Common myeloid progenitor, CD34-positive (primary cell): ENCODE results near the gene SLC8A3.
A peak's percentile ranks its signal among the peaks of the same experiment; 100 is the strongest.

Experiments
- CTCF ChIA-PET: fragments of 350-600 bp; sonication (Branson Sonifier 250); formaldehyde crosslinking; loops from one replicate; lab custom pipeline; 2021; ENCODE audit warnings: antibody characterized with exemption; lab: Charles Lee
- POLR2A ChIA-PET: fragments of 350-600 bp; sonication (Branson Sonifier 250); formaldehyde crosslinking; loops from one replicate; lab custom pipeline; 2021; ENCODE audit warnings: antibody characterized with exemption; lab: Charles Lee
- DNase-seq, 3 donors: peaks; one replicate each; pipeline versions ENCODE4 v3.0.0 to v3.0.0-alpha.2; 2013
- H3K27ac ChIP-seq, 2 experiments: 1 replicate in 1 of 2; 2 replicates in 1 of 2; pipeline ENCODE4 v1.7.0; 2013; ENCODE audit warnings: inconsistent platforms in 2 of 2, low read length in 2 of 2, mild to moderate bottlenecking in 2 of 2, low read depth in 1 of 2, moderate library complexity in 1 of 2; ENCODE audit not compliant: severe bottlenecking in 2 of 2, insufficient read depth in 1 of 2, poor library complexity in 1 of 2
- H3K27me3 ChIP-seq, 5 experiments: replicated peaks in 2 of 5; 1 replicate in 3 of 5; 2 replicates in 2 of 5; pipeline versions ENCODE4 v1.6.1 to v1.7.0; 2013; ENCODE audit warnings: low read length in 4 of 5, mild to moderate bottlenecking in 2 of 5, moderate library complexity in 2 of 5, inconsistent platforms in 1 of 5; ENCODE audit not compliant: insufficient read depth in 5 of 5, control insufficient read depth in 4 of 5
- H3K36me3 ChIP-seq, 4 experiments: 1 replicate in 2 of 4; 2 replicates in 2 of 4; pipeline versions ENCODE4 v1.6.1 to v1.7.0; 2013; ENCODE audit warnings: low read length in 3 of 4, control low read depth in 1 of 4, mild to moderate bottlenecking in 1 of 4; ENCODE audit not compliant: control insufficient read depth in 4 of 4, insufficient read depth in 4 of 4
- H3K4me1 ChIP-seq, 4 experiments: 1 replicate in 3 of 4; 2 replicates in 1 of 4; pipeline versions ENCODE4 v1.6.1 to v1.7.1; 2013; ENCODE audit warnings: low read length in 3 of 4, mild to moderate bottlenecking in 3 of 4, control low read depth in 1 of 4, inconsistent platforms in 1 of 4, moderate library complexity in 1 of 4; ENCODE audit not compliant: control insufficient read depth in 4 of 4, insufficient read depth in 4 of 4; ENCODE audit errors: control extremely low read depth in 1 of 4
- H3K4me3 ChIP-seq, 7 experiments: 1 replicate in 4 of 7; 2 replicates in 3 of 7; pipeline versions ENCODE4 v1.5.1 to v1.7.0; 2013; ENCODE audit warnings: mild to moderate bottlenecking in 7 of 7, low read length in 6 of 7, moderate library complexity in 6 of 7, inconsistent platforms in 2 of 7, low read depth in 2 of 7, control low read depth in 1 of 7; ENCODE audit not compliant: insufficient read depth in 4 of 7, control insufficient read depth in 1 of 7; ENCODE audit errors: extremely low read depth in 1 of 7
- H3K9me3 ChIP-seq, 5 experiments: 1 replicate in 4 of 5; 2 replicates in 1 of 5; pipeline versions ENCODE4 v1.6.1 to v1.7.1; 2013; ENCODE audit warnings: low read length in 4 of 5, mild to moderate bottlenecking in 2 of 5, inconsistent platforms in 1 of 5, low read depth in 1 of 5, moderate library complexity in 1 of 5; ENCODE audit not compliant: control insufficient read depth in 4 of 5, insufficient read depth in 2 of 5; ENCODE audit errors: control extremely low read depth in 1 of 5
- WGBS: methylation state at CpG from one replicate; pipeline ENCODE4 v1.1.5; 2013; ENCODE audit not compliant: insufficient coverage; 5-methylcytosine and 5-hydroxymethylcytosine counted together

Gene SLC8A3

GRCh38 chr14:70180718-70181117, 8.0 kb downstream of the SLC8A3 start:
- POLR2A ChIA-PET: no interaction called here
- Histone ChIP-seq H3K9me3 (no peaks in the 10 kb centered on the region), H3K27me3 (no peaks in the 10 kb centered on the region), H3K4me3 (no peak overlapping the region), H3K27ac (no peak overlapping the region), H3K4me1 (peaks cover 0 to 32% (median 11%) of the 10 kb centered on the region in 4 experiments), H3K36me3 (peaks cover 0 to 22% (median 8%) of the 10 kb centered on the region in 4 experiments)
- CTCF ChIA-PET: interaction anchor here (1.1 kb wide), 1 partner anchor 9 kb away, joined by 3 read pairs; no protein-coding TSS in a partner anchor
- 100% methylated on average over 1 of the region's 1 CpG for WGBS
- no peak for DNase-seq

GRCh38 chr14:70177081-70177800, 11.5 kb downstream of the SLC8A3 start:
- WGBS: 100% methylated on average over 3 of the region's 3 CpGs
- H3K9me3 ChIP-seq: no peaks in the 10 kb centered on the region
- H3K4me1 ChIP-seq: peaks cover 0 to 2% (median under 1%) of the 10 kb centered on the region in 4 experiments

GRCh38 chr14:70173569-70173968, 15.2 kb downstream of the SLC8A3 start:
- peaks cover 3 to 16% (median 10%) of the 10 kb centered on the region in 4 experiments for H3K4me1 ChIP-seq
- H3K9me3 ChIP-seq: no peaks in the 10 kb centered on the region
- DNase-seq: no peak
- POLR2A ChIA-PET: no interaction called here
- CTCF ChIA-PET: no interaction called here
- H3K27me3 ChIP-seq: no peaks in the 10 kb centered on the region
- H3K36me3 ChIP-seq: peaks cover 0 to 13% (median 8%) of the 10 kb centered on the region in 4 experiments
- no peak overlapping the region for H3K27ac ChIP-seq
- 98% methylated on average over 6 of the region's 6 CpGs for WGBS
- no peak overlapping the region for H3K4me3 ChIP-seq

More at GRCh38 chr14:70177081-70177800, 11.5 kb downstream of the SLC8A3 start:
- ChIA-PET CTCF (interaction anchor here (1.1 to 1.2 kb wide), 2 partner anchors 21 to 105 kb away, joined by 3 read pairs; no protein-coding TSS in a partner anchor), POLR2A (interaction anchor here (1.2 kb wide), 1 partner anchor 10 kb away, joined by 3 read pairs; no protein-coding TSS in a partner anchor)
- Histone ChIP-seq H3K36me3 (peaks cover 0 to 22% (median 8%) of the 10 kb centered on the region in 4 experiments), H3K27ac (no peak overlapping the region), H3K27me3 (no peaks in the 10 kb centered on the region), H3K4me3 (no peak overlapping the region)
- no peak for DNase-seq

- 14% methylated on average over 8 of the region's 8 CpGs for WGBS
- CTCF ChIA-PET: interaction anchor here (1.1 kb wide), 1 partner anchor 10 kb away, joined by 3 read pairs; no protein-coding TSS in a partner anchor
Measured at GRCh38 chr14:70171726-70172125, 17.0 kb downstream of the SLC8A3 start.

GRCh38 chr14:70170976-70171375, 17.8 kb downstream of the SLC8A3 start:
- Histone ChIP-seq H3K4me3 (no peak overlapping the region), H3K36me3 (peaks cover 0 to 20% (median 11%) of the 10 kb centered on the region in 4 experiments), H3K4me1 (peaks cover 3 to 16% (median 10%) of the 10 kb centered on the region in 4 experiments), H3K27ac (no peak overlapping the region), H3K27me3 (no peaks in the 10 kb centered on the region), H3K9me3 (no peaks in the 10 kb centered on the region)
- no peak for DNase-seq
- 100% methylated on average over 4 of the region's 4 CpGs for WGBS
- POLR2A ChIA-PET: no interaction called here
- CTCF ChIA-PET: no interaction called here

More at GRCh38 chr14:70171726-70172125, 17.0 kb downstream of the SLC8A3 start:
- Histone ChIP-seq H3K4me3 (peak overlapping the region in 1 of 7 experiments; percentile 10), H3K27ac (no peak overlapping the region), H3K27me3 (no peaks in the 10 kb centered on the region), H3K9me3 (no peaks in the 10 kb centered on the region), H3K36me3 (peaks cover 0 to 17% (median 8%) of the 10 kb centered on the region in 4 experiments), H3K4me1 (peaks cover 3 to 16% (median 10%) of the 10 kb centered on the region in 4 experiments)
- peak; percentile 43 to 85 (median 78) for DNase-seq
- POLR2A ChIA-PET: no interaction called here

GRCh38 chr14:70168406-70168805, 20.3 kb downstream of the SLC8A3 start:
- CTCF ChIA-PET: no interaction called here
- POLR2A ChIA-PET: no interaction called here
- Histone ChIP-seq H3K36me3 (peaks cover 0 to 29% (median 15%) of the 10 kb centered on the region in 4 experiments), H3K4me3 (no peak overlapping the region), H3K9me3 (no peaks in the 10 kb centered on the region), H3K27ac (no peak overlapping the region), H3K4me1 (peaks cover 3 to 18% (median 10%) of the 10 kb centered on the region in 4 experiments), H3K27me3 (no peaks in the 10 kb centered on the region)
- WGBS: 100% methylated on average over 4 of the region's 4 CpGs
- DNase-seq: no peak
